Fibroblast of the aortic adventitia (primary cell): ENCODE data around the gene EPB41L2. TPM values are rescaled to one million over a fixed set of nuclear protein-coding genes. Genes with fewer than 3 reads are reported as not detected.

Source experiments
- DNase-seq: peaks from one replicate; pipeline ENCODE4 v3.0.0-alpha.2; 2010; ENCODE audit warnings: low read depth
- H3K4me3 ChIP-seq: 2 replicates; pipeline ENCODE4 v1.5.1; 2011; ENCODE audit warnings: low read depth, mild to moderate bottlenecking, control low read depth, low read length, moderate library complexity
- total RNA-seq: library from RNA; depleted of rRNA; stranded (reverse); fragments of >200 nt; gene quantifications from 2 replicates; pipeline ENCODE4 v1.2.3, GENCODE V29; 2012; ENCODE audit warnings: low replicate concordance
- TF ChIP-seq, protein P1 (sequence below): IDR thresholded peaks from 2 replicates; pipeline ENCODE4 v1.5.1; 2011; ENCODE audit warnings: mild to moderate bottlenecking, low read length, control low read depth, inconsistent platforms; ENCODE audit not compliant: insufficient read depth

Gene EPB41L2
- total RNA-seq, 1 donor, result 117 TPM

DNA sequence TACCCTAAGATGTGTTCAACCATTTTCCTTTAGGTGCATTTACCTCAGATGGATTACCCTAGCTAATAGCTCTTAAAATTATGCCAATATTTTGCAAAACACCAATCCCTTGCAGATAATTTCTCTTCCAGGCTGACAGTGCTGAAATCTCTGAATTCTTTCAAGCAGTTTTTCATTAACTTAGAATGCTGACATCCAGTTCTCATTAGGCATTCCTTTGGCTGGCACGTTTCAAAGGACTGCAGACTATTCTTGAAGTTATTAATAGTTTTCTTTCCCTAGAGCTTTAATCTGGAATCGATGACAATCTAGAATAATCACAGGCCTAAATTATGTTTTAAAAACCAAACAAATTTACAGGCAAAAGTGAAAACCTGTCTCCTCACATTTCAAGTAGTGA, 167.5 kb downstream of the EPB41L2 start:
- no peak for DNase-seq
- TF ChIP-seq, protein P1, sequence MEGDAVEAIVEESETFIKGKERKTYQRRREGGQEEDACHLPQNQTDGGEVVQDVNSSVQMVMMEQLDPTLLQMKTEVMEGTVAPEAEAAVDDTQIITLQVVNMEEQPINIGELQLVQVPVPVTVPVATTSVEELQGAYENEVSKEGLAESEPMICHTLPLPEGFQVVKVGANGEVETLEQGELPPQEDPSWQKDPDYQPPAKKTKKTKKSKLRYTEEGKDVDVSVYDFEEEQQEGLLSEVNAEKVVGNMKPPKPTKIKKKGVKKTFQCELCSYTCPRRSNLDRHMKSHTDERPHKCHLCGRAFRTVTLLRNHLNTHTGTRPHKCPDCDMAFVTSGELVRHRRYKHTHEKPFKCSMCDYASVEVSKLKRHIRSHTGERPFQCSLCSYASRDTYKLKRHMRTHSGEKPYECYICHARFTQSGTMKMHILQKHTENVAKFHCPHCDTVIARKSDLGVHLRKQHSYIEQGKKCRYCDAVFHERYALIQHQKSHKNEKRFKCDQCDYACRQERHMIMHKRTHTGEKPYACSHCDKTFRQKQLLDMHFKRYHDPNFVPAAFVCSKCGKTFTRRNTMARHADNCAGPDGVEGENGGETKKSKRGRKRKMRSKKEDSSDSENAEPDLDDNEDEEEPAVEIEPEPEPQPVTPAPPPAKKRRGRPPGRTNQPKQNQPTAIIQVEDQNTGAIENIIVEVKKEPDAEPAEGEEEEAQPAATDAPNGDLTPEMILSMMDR, result no peak
- no peak overlapping the region for H3K4me3 ChIP-seq

GRCh38 chr6:130893766-130894165, 169.3 kb downstream of the EPB41L2 start:
- H3K4me3 ChIP-seq, result no peak overlapping the region
- TF ChIP-seq, protein P1, result no peak
- DNase-seq, result no peak

- DNase-seq, result no peak
- TF ChIP-seq, protein P1, result no peak
- no peak overlapping the region for H3K4me3 ChIP-seq
Measured at GRCh38 chr6:130893277-130893676, 169.8 kb downstream of the EPB41L2 start.

GRCh38 chr6:130890521-130890971, 172.5 kb downstream of the EPB41L2 start:
- TF ChIP-seq, protein P1, result no peak
- peak; percentile 76 for DNase-seq
- no peak overlapping the region for H3K4me3 ChIP-seq

- no peak overlapping the region for H3K4me3 ChIP-seq
- TF ChIP-seq, protein P1, result no peak
- DNase-seq, result no peak
Measured at GRCh38 chr6:130889423-130889822, 173.6 kb downstream of the EPB41L2 start.

- DNase-seq, result no peak
- TF ChIP-seq, protein P1, result no peak
- H3K4me3 ChIP-seq, result no peak overlapping the region
Measured at GRCh38 chr6:130888246-130888645, 174.8 kb downstream of the EPB41L2 start.

DNA sequence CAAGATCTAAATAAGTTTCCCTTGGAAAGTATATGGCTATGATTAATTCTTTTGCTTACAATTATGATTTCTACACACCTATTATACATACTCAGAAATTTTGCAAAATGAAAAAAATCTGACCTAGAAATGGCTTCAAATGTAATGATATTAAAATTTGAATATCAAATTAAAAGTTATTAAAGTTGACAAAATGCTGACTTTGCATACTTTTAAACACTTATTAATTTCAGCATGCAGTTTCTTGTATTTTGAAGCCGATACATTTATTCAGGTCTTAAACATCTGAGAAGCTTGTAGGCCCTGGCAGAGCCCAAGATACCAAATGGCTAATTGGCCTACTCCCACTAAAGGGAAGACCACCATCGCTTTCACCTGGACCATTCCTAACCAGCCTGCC, 176.1 kb downstream of the EPB41L2 start:
- TF ChIP-seq, protein P1, result no peak
- H3K4me3 ChIP-seq, result no peak overlapping the region
- DNase-seq, result no peak
